K562 (cell line): ENCODE measurements around the gene CHAC1. TPM values are rescaled to one million over a fixed set of nuclear protein-coding genes. Genes with fewer than 3 reads are reported as not detected.

Experiments
- ATAC-seq: fragments of 200-7000 bp; cut with Tn5 transposase; 3 replicates; pipeline ENCODE4 v1.9.1; 2020; ENCODE audit warnings: moderate library complexity
- BruUV-seq: library from RNA; stranded (reverse); fragments of 400-500 nt; replicated peaks from 2 replicates; lab custom pipeline; 2021; lab: Mats Ljungman, UMichigan
- CTCF ChIA-PET: fragments of 300-600 bp; formaldehyde crosslinking; extraction: SDS; loops from one replicate; lab custom pipeline; 2021; ENCODE audit warnings: low intra/inter-chr PET ratio; lab: Yijun Ruan, JAX
- POLR2A ChIA-PET: fragments of 300-600, 350-650 bp; sonication (Branson Sonifier 250); formaldehyde crosslinking; extraction: SDS; loops from one replicate; lab custom pipeline; 2021; ENCODE audit warnings: antibody characterized with exemption, inconsistent platforms; lab: Yijun Ruan, JAX
- DNase-seq, 4 experiments: peaks; one replicate each; pipeline versions ENCODE4 v3.0.0 to v3.0.0-alpha.2; 2011 to 2018; ENCODE audit warnings: low spot score in 3 of 4, mixed read lengths in 3 of 4; ENCODE audit errors: extremely low read depth in 1 of 4
- FAIRE-seq: peaks from 2 replicates; lab custom pipeline; 2011; peaks lifted over from hg19 to GRCh38; lab: Jason Lieb, UNC
- H2AFZ ChIP-seq: 2 replicates; pipeline ENCODE4 v1.6.0; 2011; ENCODE audit warnings: low read depth, low read length, control low read depth, inconsistent platforms
- H3K27ac ChIP-seq: fragments of 200-600 bp; 3 replicates; pipeline ENCODE4 v1.8.0; 2011; ENCODE audit warnings: low read depth, mild to moderate bottlenecking, control low read depth, inconsistent platforms, low read length, moderate library complexity, mixed read lengths; ENCODE audit errors: extremely low read depth
- H3K27me3 ChIP-seq, 2 experiments: fragments of 300-600 bp in 1 of 2; 2 replicates in 1 of 2; 3 replicates in 1 of 2; pipeline versions ENCODE4 v1.6.0 to v1.8.0; 2011; ENCODE audit warnings: inconsistent platforms in 2 of 2, low read length in 2 of 2, mild to moderate bottlenecking in 1 of 2, mixed read lengths in 1 of 2, moderate library complexity in 1 of 2; ENCODE audit not compliant: control insufficient read depth in 2 of 2, insufficient read depth in 2 of 2
- H3K36me3 ChIP-seq: fragments of 300-600 bp; 3 replicates; pipeline ENCODE4 v1.8.0; 2011; ENCODE audit warnings: mild to moderate bottlenecking, low read length, inconsistent platforms; ENCODE audit not compliant: control insufficient read depth, insufficient read depth
- H3K4me1 ChIP-seq, 2 experiments: fragments of 200-600 bp in 1 of 2; replicated peaks in 1 of 2; 2 replicates in 1 of 2; 3 replicates in 1 of 2; pipeline versions ENCODE4 v1.5.1 to v1.8.0; 2011; ENCODE audit warnings: inconsistent platforms in 2 of 2, low read length in 2 of 2, mild to moderate bottlenecking in 1 of 2, mixed read lengths in 1 of 2, moderate library complexity in 1 of 2; ENCODE audit not compliant: control insufficient read depth in 2 of 2, insufficient read depth in 2 of 2
- H3K4me2 ChIP-seq: 2 replicates; pipeline ENCODE4 v1.6.1; 2011; ENCODE audit warnings: low read length, control low read depth, inconsistent platforms, mixed read lengths; ENCODE audit not compliant: insufficient read depth
- H3K4me3 ChIP-seq: fragments of 200-600 bp; sonication (generic), shearing (Covaris generic); 2 replicates; pipeline ENCODE4 v1.5.1; 2016; ENCODE audit warnings: control low read depth, inconsistent platforms
- H3K79me2 ChIP-seq: fragments of 200-600 bp; 3 replicates; pipeline ENCODE4 v1.8.0; 2011; ENCODE audit warnings: low read length, inconsistent platforms; ENCODE audit not compliant: control insufficient read depth, insufficient read depth
- H3K9ac ChIP-seq, 2 experiments: 2 replicates each; pipeline versions ENCODE4 v1.6.0 to v1.6.1; 2011; ENCODE audit warnings: low read depth in 2 of 2, low read length in 2 of 2, control low read depth in 1 of 2, inconsistent platforms in 1 of 2, mild to moderate bottlenecking in 1 of 2, mixed read lengths in 1 of 2; ENCODE audit not compliant: insufficient read depth in 1 of 2
- H3K9me1 ChIP-seq: one replicate; pipeline ENCODE4 v1.6.0; 2011; ENCODE audit warnings: inconsistent platforms, mild to moderate bottlenecking, low read length, moderate library complexity; ENCODE audit not compliant: control insufficient read depth, insufficient read depth
- H3K9me3 ChIP-seq: replicated peaks from 2 replicates; pipeline ENCODE4 v1.5.1; 2011; ENCODE audit warnings: low read depth, low read length, inconsistent platforms; ENCODE audit not compliant: control insufficient read depth, insufficient read depth
- H4K20me1 ChIP-seq: replicated peaks from 2 replicates; pipeline ENCODE4 v1.6.1; 2011; ENCODE audit warnings: low read length, inconsistent platforms, mixed read lengths; ENCODE audit not compliant: control insufficient read depth, insufficient read depth
- E2F6 ChIP-seq, 2 experiments: IDR thresholded peaks; 2 replicates each; pipeline ENCODE4 v1.6.1; 2011; ENCODE audit warnings: borderline replicate concordance in 1 of 2, control low read depth in 1 of 2, low read depth in 1 of 2, low read length in 1 of 2, mild to moderate bottlenecking in 1 of 2, mixed read lengths in 1 of 2, moderate library complexity in 1 of 2; ENCODE audit not compliant: insufficient read depth in 1 of 2, insufficient read length in 1 of 2, poor library complexity in 1 of 2, severe bottlenecking in 1 of 2; ENCODE audit errors: extremely low read depth in 1 of 2
- RFX5 ChIP-seq: IDR thresholded peaks from 2 replicates; pipeline ENCODE4 v1.6.1; 2011; ENCODE audit warnings: low read depth, mild to moderate bottlenecking, improper control_type of control experiment, low read length
- ZBTB33 ChIP-seq: sonication (generic); formaldehyde crosslinking; IDR thresholded peaks from 2 replicates; pipeline ENCODE4 v1.8.1; 2023; ENCODE audit warnings: mild to moderate bottlenecking, missing genetic modification reagents
- ZNF184 ChIP-seq: sonication (generic); formaldehyde crosslinking; IDR thresholded peaks from 2 replicates; pipeline ENCODE4 v1.5.0; 2020; ENCODE audit warnings: missing genetic modification reagents
- WGBS: fragments of 100-300 bp; shearing (Covaris generic); methylation state at CpG from one replicate; pipeline ENCODE4 v1.1.6; 2016; ENCODE audit warnings: low coverage, mixed read lengths; ENCODE audit not compliant: insufficient coverage; ENCODE audit errors: missing lambda C conversion rate; 5-methylcytosine and 5-hydroxymethylcytosine counted together
- in situ Hi-C: fragments of 300-500 bp; cut with MboI; formaldehyde crosslinking; loops from 4 replicates; pipeline ENCODE4 v1.15.0; 2018; ENCODE audit warnings: inconsistent platforms, mixed read lengths
- intact Hi-C: fragments of 100-400 bp; cut with micrococcal nuclease; formaldehyde crosslinking; loops from 2 replicates; pipeline ENCODE4 v1.14.2; 2022
- polyA plus RNA-seq, 8 experiments: library from polyadenylated mRNA; depleted of rRNA in 4 of 8; stranded (reverse) in 5 of 8; unstranded in 3 of 8; fragments of >200 nt; fragmentation: Nextera tagmentation in 2 of 8; fragmentation: Illumina TruSeq in 1 of 8; extraction: Ambion mirVana in 2 of 8; extraction: Trizol in 1 of 8; gene quantifications; 2 replicates each; pipeline versions ENCODE4 v1.2.1 to v1.2.3, GENCODE V29; 2011 to 2014; ENCODE audit warnings: inconsistent platforms in 1 of 8, missing spikeins in 1 of 8
- total RNA-seq, 7 experiments: library from RNA; depleted of rRNA in 6 of 7; stranded (reverse); fragments of >200 nt in 6 of 7; fragmentation: Illumina TruSeq in 2 of 7; extraction: Trizol in 2 of 7; gene quantifications; 2 replicates each; pipeline versions ENCODE4 v1.2.1 to v1.2.3, GENCODE V29; 2011 to 2021; ENCODE audit warnings: low replicate concordance in 1 of 7

Gene CHAC1
- total and polyA plus RNA-seq, 9 of the 15 experiments (the other 6 are each of a cell fraction or from before 2014, with no cell fraction given) = 0.47 to 39.0 (median 7.5) TPM

DNA sequence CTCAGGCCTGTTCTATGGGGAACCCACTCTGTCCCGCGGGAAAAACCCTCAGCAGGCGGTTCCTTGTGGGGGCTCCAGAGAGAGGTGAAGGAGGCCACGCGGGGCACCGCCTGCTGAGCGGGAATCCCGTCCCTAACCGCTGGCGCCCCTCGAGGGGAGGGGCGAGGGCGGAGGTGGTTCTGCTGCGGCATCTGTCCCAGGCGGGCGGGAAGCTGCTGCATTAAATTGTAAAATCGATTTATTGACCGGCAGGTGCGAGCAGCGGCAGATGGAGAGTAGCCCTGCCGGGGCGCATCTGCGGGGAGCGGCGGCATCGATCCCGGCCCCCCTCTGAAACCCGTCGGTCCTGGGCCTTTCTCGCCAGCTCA lies 27.8 kb upstream of the CHAC1 start:
- no peak overlapping the region for H3K9ac ChIP-seq
- H3K4me3 ChIP-seq = no peak overlapping the region
- FAIRE-seq (no peak), ATAC-seq (no peak), DNase-seq (no peak)
- peaks cover 0 to 19% of the 10 kb centered on the region in 2 experiments; a peak in 2 of 5 replicates for H3K27me3 ChIP-seq
- no peaks in the 10 kb centered on the region for H3K79me2 ChIP-seq
- H3K9me3 ChIP-seq = no peaks in the 10 kb centered on the region
- ChIA-PET POLR2A (no interaction called here), CTCF (no interaction called here)
- H3K9me1 ChIP-seq = no peaks in the 10 kb centered on the region
- H3K27ac ChIP-seq = no peak overlapping the region
- no peak overlapping the region for H3K4me2 ChIP-seq
- TF ChIP-seq RFX5 (no peak), E2F6 (IDR thresholded peaks at IDR 0.05; ENCODE audit: borderline replicate concordance in 1 of 2, extremely low read depth in 1 of 2, insufficient read depth in 1 of 2, insufficient read length in 1 of 2, low read depth in 1 of 2, low read length in 1 of 2, poor library complexity in 1 of 2, severe bottlenecking in 1 of 2) (peak in 1 of 2 experiments; percentile 35), ZBTB33 (CRISPR knock-in tag) (peak; percentile 69), ZNF184 (CRISPR knock-in tag) (no peak)
- H4K20me1 ChIP-seq = 0 out of 2 replicates have a peak, but pooled peaks cover 4% of the 10 kb centered on the region
- in situ Hi-C loops = no loop called here
- intact Hi-C loops = no loop called here
- WGBS = 69% methylated on average over 17 of the region's 30 CpGs
- H2AFZ ChIP-seq = no peak overlapping the region
- BruUV-seq = no TSS peak
- H3K4me1 ChIP-seq = peaks cover 9 to 57% of the 10 kb centered on the region in 2 experiments
- H3K36me3 ChIP-seq = no peaks in the 10 kb centered on the region
